GM23338 (cell line): ENCODE data around the gene MAPK4.
A peak's percentile ranks its signal among the peaks of the same experiment; 100 is the strongest.

Experiments used
- EZH2 ChIP-seq: fragments of 200-600 bp; sonication (generic); IDR thresholded peaks from one replicate; pipeline ENCODE4 v1.8.0; 2017; ENCODE audit warnings: antibody characterized with exemption, mild to moderate bottlenecking, low read depth; ENCODE audit not compliant: unreplicated experiment
- JUNB ChIP-seq: IDR thresholded peaks from one replicate; pipeline ENCODE4 v1.6.1; 2016; ENCODE audit warnings: antibody characterized with exemption; ENCODE audit not compliant: unreplicated experiment
- POLR2AphosphoS5 ChIP-seq: IDR thresholded peaks from 2 replicates; pipeline ENCODE4 v1.6.1; 2016; ENCODE audit warnings: antibody characterized with exemption, low read depth
- STAT1 ChIP-seq: IDR thresholded peaks from one replicate; pipeline ENCODE4 v1.6.1; 2016; ENCODE audit warnings: antibody characterized with exemption; ENCODE audit not compliant: unreplicated experiment
- ZNF114 ChIP-seq: fragments of 250-450 bp; sonication (Bioruptor Pico); IDR thresholded peaks from 2 replicates; pipeline ENCODE4 v1.5.0; 2020; ENCODE audit warnings: mild to moderate bottlenecking, moderate library complexity
- TF ChIP-seq, protein P1 (sequence below), 2 experiments: fragments of 200-600 bp in 1 of 2; sonication (generic) in 1 of 2; conservative IDR thresholded peaks; 2 replicates each; pipeline versions ENCODE4 v1.5.1 to v1.6.1; 2016 to 2017; ENCODE audit warnings: antibody characterized with exemption in 2 of 2, low read depth in 2 of 2, mild to moderate bottlenecking in 2 of 2, moderate library complexity in 1 of 2
- TF ChIP-seq, protein P2 (sequence below): IDR thresholded peaks from one replicate; pipeline ENCODE4 v1.6.1; 2018; ENCODE audit warnings: antibody characterized with exemption; ENCODE audit not compliant: unreplicated experiment

DNA sequence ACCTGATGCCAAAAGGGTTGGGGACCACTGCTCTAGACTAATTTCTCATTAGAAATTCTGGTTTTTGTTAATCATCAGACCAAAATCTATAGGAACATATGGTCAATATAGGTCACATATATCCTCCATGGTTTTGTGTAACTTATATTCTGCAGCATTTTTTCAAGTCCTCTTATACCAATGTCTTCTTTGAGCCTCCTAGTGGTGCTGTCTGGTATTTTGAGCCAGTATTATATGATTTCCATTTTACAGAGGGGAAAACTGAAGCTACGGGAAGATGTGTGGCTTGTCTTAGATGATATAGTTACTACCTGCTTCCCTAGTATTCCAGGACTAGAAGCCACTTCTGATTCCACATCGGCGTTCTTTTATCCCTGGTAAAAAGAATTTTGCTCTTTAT, 13.8 kb downstream of the MAPK4 start:
- TF ChIP-seq, protein P1, sequence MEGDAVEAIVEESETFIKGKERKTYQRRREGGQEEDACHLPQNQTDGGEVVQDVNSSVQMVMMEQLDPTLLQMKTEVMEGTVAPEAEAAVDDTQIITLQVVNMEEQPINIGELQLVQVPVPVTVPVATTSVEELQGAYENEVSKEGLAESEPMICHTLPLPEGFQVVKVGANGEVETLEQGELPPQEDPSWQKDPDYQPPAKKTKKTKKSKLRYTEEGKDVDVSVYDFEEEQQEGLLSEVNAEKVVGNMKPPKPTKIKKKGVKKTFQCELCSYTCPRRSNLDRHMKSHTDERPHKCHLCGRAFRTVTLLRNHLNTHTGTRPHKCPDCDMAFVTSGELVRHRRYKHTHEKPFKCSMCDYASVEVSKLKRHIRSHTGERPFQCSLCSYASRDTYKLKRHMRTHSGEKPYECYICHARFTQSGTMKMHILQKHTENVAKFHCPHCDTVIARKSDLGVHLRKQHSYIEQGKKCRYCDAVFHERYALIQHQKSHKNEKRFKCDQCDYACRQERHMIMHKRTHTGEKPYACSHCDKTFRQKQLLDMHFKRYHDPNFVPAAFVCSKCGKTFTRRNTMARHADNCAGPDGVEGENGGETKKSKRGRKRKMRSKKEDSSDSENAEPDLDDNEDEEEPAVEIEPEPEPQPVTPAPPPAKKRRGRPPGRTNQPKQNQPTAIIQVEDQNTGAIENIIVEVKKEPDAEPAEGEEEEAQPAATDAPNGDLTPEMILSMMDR (conservative IDR thresholded peaks at IDR 0.05; ENCODE audit: low read depth in 2 of 2): peak; percentile 40 to 66
- no peak for TF ChIP-seq POLR2AphosphoS5
- TF ChIP-seq, protein P2, sequence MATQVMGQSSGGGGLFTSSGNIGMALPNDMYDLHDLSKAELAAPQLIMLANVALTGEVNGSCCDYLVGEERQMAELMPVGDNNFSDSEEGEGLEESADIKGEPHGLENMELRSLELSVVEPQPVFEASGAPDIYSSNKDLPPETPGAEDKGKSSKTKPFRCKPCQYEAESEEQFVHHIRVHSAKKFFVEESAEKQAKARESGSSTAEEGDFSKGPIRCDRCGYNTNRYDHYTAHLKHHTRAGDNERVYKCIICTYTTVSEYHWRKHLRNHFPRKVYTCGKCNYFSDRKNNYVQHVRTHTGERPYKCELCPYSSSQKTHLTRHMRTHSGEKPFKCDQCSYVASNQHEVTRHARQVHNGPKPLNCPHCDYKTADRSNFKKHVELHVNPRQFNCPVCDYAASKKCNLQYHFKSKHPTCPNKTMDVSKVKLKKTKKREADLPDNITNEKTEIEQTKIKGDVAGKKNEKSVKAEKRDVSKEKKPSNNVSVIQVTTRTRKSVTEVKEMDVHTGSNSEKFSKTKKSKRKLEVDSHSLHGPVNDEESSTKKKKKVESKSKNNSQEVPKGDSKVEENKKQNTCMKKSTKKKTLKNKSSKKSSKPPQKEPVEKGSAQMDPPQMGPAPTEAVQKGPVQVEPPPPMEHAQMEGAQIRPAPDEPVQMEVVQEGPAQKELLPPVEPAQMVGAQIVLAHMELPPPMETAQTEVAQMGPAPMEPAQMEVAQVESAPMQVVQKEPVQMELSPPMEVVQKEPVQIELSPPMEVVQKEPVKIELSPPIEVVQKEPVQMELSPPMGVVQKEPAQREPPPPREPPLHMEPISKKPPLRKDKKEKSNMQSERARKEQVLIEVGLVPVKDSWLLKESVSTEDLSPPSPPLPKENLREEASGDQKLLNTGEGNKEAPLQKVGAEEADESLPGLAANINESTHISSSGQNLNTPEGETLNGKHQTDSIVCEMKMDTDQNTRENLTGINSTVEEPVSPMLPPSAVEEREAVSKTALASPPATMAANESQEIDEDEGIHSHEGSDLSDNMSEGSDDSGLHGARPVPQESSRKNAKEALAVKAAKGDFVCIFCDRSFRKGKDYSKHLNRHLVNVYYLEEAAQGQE: no peak
- TF ChIP-seq STAT1: no peak
- no peak for TF ChIP-seq EZH2
- TF ChIP-seq ZNF114 (CRISPR knock-in tag): no peak
- TF ChIP-seq JUNB: no peak
